Middle frontal gyrus (tissue), 1 donor: ENCODE results near the gene PACSIN1.
A peak's percentile ranks its signal among the peaks of the same experiment; 100 is the strongest.

Source experiments
- DNase-seq: peaks from one replicate; pipeline ENCODE4 v3.0.0-alpha.2; 2015; ENCODE audit warnings: low spot score; ENCODE audit errors: extremely low spot score

PACSIN1 gene

DNA sequence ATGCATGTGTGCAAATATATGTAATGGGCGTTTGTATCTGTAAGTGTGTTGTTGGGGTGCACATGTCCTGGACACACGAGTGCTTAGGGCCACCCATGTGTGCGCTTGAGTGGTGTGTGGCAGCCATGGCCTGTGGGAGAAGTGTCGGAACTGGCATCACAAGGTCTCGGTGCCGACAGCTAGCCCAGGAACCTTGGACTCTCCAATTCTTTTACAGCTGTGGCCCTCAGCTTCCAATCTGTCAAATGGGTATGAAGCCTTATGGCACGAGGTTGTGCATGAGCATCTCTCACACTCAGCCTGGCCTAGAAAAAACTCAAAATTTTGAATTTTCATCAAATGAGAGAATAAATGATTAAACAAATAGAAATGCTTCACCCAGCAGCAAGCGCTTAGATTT lies 48.2 kb downstream of the PACSIN1 start:
- DNase-seq = no peak

GRCh38 chr6:34514593-34515472 lies 49.0 kb downstream of the PACSIN1 start:
- peak; percentile 30 for DNase-seq

- no peak for DNase-seq
These were observed 49.9 kb downstream of the PACSIN1 start for GRCh38 chr6:34515473-34516387.

GRCh38 chr6:34516391-34517324 lies 50.8 kb downstream of the PACSIN1 start:
- no peak for DNase-seq

GRCh38 chr6:34517461-34517881 lies 51.6 kb downstream of the PACSIN1 start:
- no peak for DNase-seq

DNA sequence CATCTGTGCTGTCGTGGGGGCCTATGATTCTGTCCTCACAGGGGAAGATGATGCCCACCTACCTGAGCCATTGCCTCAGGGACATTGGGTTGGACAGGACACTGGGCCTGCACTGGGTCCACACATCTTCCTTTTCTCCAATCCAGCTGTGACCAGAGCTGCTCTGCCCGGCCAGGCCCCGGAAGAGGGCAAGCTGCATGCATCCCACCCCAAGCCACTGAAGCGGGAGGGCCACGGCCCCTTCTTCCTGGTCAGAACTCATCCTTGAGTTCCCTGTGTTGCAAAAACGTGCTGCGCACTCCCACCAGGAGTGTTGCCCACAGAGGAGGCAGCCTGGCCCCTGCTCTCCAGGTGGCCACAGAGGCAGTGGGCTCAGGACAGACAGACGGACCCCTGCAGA lies 52.1 kb downstream of the PACSIN1 start:
- DNase-seq = no peak

- DNase-seq = no peak
These were observed 52.9 kb downstream of the PACSIN1 start for GRCh38 chr6:34518669-34519365.

- no peak for DNase-seq
These were observed 54.2 kb downstream of the PACSIN1 start for GRCh38 chr6:34519971-34520644.

- no peak for DNase-seq
These were observed 55.0 kb downstream of the PACSIN1 start for GRCh38 chr6:34520645-34521462.

DNA sequence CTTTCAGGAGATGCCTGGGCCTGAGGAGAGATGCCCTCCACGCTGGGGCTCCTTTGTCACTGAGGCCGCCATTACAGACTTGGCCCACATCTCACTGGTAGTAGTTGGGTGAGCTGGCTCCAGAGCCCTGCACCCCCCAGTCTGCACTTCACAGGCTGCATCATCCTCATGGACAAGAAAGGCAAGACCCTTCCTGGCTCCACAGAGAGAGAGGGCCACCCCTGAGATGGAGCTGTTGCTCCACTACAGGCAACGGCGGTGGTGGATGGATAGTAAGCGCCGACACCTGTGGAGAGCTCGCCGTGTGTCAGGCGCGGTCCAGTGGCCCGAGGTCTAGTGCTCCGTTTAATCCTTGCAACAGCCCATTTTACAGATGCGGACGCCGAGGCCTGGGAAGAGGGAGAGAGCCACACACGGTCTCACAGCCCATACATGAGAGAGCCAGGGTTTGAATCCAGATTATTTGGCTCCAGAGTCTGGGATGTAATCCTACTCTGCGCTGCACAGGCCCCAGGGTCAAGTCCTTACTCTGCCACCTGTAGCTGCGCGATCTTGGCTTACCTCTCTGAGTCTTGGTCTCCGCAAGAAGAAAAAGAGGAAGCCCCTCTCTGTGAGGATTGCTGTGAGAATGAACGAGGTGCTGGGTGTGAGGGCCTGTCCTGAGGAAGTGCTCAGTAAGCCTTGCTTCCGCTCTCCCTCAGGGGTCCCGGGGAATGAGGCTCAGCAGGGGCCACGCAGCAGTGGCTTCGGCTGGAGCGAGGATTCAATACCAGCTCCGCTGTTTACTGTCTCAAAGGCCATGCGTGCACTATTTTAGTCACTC lies 55.8 kb downstream of the PACSIN1 start:
- DNase-seq = no peak

DNA sequence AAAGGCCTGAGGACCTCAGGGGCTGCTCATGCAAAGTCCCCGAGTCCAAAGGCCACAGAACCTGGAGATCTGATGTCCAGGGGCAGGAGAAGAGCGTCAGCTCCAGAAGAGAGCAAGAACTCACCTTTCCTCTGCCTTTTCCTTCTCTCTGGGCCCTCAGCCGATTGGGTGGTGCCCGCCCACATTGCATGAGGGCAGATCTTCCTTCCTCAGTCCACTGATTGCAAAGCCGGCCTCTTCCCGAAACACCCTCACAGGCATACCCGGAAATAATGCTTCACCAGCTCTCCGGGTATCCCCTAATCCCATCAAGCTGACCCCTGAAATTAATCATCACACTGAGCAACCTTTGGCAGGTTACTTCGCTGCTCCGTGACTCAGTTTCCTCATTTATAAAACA lies 56.9 kb downstream of the PACSIN1 start:
- DNase-seq = no peak

- DNase-seq = no peak
These were observed 57.7 kb downstream of the PACSIN1 start for GRCh38 chr6:34523441-34524206.

GRCh38 chr6:34524499-34524898 lies 58.6 kb downstream of the PACSIN1 start:
- no peak for DNase-seq

DNA sequence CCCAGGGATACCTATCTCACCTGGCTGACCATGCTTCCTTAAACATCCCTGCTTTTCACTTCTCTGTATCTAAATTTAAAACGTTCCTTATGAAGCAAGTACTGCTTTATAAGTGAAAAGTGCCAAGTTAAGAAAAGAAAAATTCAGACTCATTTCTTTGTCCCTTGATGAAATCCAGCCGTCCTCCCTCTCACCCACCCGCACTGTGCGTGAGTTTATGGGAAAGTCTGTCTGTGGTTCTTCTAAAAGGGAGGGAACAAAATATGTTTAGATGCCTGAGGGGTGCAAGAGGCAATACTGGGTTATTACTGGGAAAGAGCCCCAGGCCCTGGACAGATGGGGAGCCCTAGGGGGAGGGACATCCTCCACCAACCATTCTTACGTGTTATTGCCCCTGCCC lies 59.1 kb downstream of the PACSIN1 start:
- no peak for DNase-seq

DNA sequence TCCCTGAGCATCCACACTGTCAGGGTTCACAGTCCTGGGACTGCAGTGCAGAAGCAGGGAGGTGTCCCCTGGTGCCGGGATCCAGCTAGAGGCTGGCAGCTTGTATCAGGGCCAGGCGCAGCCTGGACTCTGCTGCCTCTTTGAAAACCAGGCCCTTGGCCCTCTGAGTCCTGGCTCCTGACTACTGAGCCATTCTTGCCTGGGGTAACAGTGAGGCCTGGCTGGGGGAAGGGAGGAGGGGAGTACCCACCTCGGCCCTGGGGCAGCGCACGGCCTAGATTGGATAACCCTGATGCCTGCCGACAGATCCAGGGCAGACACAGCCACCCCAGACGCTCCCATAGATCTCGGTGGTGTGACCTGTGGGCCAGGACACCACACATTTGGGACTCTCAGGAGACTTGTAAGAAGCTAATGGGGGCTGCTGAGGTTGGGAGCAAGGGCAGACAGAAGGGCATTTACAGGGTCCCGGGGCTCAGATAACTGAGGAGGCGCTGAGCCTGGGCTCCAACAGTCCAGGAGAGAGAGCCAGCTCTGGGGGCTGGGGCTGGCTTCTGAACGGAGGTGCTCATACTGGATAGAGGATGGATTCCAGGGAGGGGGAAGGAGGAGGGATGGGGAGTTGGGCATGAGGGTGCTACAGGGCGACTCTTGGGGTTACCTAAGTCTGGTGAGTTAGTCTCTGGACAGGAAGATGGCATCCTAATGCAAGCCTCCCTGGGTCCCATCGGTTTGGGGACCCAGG lies 59.7 kb downstream of the PACSIN1 start:
- DNase-seq = no peak

DNA sequence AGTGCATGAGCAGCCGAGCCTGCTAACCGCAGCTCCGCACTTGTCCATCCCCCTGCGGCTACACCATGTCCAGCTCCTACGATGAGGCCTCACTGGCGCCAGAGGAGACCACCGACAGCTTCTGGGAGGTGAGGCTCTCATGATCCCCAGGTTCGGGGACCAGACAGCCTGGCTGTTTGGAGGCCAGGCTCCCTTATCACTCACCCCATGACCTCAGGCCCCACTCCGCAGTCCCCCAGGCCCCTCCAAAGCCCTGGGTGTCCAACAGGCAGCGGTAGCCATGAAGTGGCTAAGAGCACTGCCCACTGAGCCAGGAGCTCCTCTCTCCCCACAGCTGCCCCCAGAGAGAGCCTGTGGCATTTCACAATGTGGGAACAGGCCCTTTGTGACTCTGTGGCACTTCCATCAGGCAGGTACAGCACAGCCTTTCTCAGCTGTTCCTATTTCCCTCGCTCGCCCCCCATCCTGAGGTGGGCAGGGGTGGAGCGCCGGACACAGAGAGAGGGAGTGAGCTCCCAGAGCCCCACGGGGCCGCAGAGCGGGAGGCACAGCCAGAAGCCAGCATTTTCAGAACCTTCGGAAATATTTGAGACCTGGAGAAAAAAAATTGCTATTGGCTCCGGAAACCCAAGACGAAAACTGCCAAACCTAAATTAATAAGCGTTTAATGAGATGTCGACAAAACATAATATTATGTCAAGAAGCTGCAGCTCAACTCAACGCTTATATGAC lies 60.5 kb downstream of the PACSIN1 start:
- DNase-seq = no peak
